Adipose tissue (tissue), 3 donors: Measurements from ENCODE around the gene FGF9. TPM values are rescaled to one million over a fixed set of nuclear protein-coding genes. Genes with fewer than 3 reads are reported as not detected.

Source experiments
- H3K27ac ChIP-seq: one replicate; pipeline ENCODE4 v1.5.1; 2013; ENCODE audit warnings: low read depth, low read length
- WGBS, 3 donors: extraction: QIAGEN DNeasy Blood & Tissue Kit; methylation state at CpG; one replicate each; pipeline ENCODE4 v1.1.7; 2013; 5-methylcytosine and 5-hydroxymethylcytosine counted together
- polyA plus RNA-seq, 3 donors: library from polyadenylated mRNA; stranded (reverse); fragments of 200-250 nt; gene quantifications; one replicate each; pipeline ENCODE4 v1.2.3, GENCODE V29; 2013
- donor health status: healthy with polysubstance abuse.
- donor health status: Bipolar disorder and iron deficiency.
- donor health status: healthy.

Gene FGF9
- polyA plus RNA-seq, 3 donors: 0.09 to 1.0 (median 0.18) TPM

DNA sequence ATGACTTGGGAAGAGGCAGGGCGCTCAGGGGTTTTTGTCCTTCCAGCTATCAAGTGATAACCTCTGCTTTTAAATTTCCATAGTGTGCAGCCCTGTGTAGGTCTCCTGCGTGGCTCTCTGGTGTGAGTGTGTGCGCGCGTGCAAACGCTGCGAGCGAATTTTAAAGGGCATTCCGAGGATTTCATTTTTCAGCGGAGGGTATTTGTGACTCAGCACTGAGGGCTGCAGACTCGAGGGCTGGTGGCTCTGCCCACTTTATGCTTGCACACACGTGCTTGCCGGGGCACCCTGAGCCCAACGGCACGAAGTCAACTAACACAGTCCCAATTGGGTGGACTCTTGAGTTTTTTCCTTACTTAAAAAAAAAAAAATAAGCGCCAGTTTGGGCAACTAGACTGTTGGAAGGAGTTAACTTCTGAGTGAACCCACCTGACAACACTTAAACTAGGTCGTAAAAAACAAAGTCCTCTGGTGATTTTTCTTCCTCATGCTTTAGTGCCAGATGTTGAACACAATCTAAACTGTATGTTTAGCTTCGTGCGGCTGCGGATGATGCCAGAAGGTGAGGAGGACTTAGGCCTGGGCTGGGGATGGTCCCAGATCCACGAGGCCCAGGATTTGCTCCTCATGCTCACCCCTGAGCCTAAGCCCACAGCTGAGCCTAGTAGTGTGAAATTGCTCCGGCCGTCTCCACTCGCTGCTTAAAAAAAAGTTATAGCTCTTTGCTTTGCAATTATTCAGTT, 2.1 kb downstream of the FGF9 start:
- 4 to 30% (median 5%) methylated on average over 24 of the region's 24 CpGs for WGBS, 3 donors
- no peak overlapping the region for H3K27ac ChIP-seq

DNA sequence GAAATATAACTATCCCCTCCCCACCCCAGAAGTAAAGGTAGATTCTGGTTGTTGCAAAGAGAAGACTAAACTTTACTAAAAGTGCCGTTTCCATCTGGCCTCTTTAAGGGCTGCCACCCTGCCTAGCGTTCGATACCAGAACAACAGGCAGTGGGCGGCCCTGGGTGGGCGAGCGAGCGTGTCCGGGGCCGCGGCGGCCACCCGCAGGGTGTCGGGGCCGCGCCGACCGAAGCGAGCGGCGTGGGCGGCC, 2.6 kb downstream of the FGF9 start:
- 0 to 1% (median 0%) methylated on average over 21 of the region's 21 CpGs for WGBS, 3 donors
- no peak overlapping the region for H3K27ac ChIP-seq

DNA sequence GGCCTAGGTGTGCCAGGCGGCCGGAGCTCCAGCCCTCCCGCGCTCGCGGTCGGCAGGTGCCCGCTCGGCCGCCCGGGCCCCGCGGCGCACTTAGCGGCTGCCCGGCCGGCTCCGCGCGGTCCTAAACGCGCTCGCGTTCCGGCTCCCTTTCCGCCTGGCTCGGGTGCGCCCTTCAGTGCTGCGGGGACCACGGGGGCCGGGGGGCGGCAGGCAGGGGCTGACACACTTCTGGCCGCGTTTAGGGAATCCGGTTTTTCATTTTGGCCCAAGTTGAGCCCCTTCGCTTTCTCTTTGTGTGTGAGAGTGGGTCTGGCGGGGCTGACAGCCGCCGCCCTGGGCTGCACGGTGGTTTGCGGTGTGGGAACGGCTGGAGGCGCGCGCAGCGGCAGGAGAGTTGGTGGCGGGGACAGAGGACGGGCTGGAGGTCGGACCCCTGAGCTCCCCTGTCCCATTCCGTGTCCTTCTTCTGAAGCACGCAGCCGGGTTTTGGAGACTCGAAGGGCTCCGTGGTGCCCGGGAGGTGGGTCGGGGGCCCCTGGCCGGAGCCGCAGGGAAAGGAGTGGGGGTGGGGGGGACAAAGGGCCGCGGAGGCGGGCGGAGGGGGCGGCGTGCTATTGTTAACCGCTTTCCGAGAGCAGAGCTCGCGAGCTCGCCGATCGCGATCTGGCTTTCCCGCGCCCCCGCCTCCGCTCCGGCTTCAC, 3.1 kb downstream of the FGF9 start:
- no peak overlapping the region for H3K27ac ChIP-seq
- 0 to 1% (median 1%) methylated on average over 49 to 77 of the region's 77 CpGs for WGBS, 3 donors

DNA sequence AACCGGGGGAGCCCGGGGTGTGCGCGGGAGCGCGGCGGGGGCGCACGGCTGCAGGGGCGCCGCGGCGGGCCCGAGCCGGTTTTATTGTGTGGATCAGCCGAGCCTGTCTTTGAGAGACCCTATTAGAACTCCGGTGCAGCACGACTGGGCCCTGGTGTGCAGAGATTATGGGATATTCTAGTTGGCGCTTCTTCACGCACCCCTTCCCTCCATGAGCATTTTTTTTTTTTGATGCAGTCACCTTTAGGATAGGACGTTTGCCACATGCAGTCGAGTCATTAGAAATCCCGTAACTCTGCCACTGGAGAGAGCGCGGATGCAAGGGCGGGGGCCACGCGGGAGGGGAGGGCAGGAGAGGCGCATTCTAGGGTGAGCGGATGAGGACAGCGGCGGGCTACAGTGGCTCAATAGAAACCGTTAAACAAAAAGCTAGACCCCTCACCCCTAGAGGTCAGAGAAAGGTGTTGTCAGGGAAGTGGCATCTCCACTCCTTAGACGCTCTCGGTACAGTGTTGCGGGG, 3.7 kb downstream of the FGF9 start:
- WGBS, 3 donors: 0 to 2% (median 0%) methylated on average over 34 to 36 of the region's 36 CpGs
- H3K27ac ChIP-seq: no peak overlapping the region

DNA sequence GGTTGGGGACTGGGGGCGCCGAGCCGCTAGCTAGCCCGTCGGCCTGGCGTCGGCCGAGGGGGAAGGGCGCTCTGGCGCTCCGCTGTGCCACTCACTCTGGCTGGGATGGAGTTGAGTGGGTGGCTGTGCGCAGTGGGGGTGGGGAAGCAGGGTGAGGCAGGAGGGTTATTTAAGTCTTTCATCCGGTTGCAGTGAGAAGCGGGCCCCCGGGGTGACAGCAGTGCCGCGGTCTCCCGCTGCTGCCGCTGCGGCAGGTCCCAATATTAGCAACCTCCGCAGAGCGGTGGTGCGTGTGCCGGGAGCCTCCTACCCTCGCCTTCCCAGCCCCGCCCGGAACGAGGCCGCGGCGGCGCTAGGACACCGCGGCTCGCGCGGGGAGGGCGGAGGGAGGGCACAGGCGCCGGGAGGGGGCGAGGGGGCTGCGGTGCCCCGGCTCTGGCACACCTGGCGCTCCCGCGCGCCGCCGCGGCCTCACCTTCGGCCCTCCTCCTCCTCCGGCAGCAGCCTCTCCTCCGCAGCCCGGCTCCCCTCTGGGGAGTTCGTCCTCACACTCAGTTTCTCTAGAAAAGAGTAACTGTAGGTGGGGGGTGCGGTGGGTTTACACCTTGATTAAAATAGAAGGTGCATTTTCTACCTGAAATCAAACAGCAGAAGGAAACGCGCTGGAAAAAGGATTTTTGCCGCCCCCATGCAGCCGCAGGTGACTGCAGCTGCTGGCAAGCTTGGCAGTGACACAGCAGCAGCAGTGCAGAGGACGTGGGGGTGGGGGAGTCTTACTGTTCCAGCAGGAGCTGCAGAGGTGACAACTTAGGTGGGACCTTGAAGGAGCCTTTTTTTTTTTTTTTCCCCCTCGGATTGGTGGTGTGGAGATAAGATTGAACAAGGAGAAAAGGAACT, 4.5 kb downstream of the FGF9 start:
- WGBS, 3 donors: 1 to 2% (median 1%) methylated on average over 55 to 62 of the region's 62 CpGs
- H3K27ac ChIP-seq: no peak overlapping the region

DNA sequence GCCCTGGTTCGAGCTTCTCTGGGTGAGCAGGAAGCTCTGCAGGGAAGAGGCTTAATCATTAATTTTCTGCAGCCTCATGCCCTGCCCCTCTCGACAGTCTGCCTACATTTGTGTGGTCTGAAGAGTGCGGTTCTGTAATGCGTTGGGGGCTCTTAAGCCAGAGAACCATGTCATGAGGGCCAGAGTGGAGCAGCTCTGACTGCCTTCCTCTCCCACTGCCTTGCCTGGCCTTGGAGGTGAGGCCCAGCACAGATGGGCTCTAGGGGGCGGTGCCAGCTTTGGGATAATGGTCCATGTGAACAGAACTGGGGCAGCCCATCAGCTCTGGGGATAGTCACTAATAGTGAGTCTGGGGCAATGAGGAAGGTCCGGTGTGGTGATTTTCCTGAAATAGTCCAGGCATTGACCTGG, 5.7 kb downstream of the FGF9 start:
- H3K27ac ChIP-seq: no peak overlapping the region
- 42 to 56% (median 50%) methylated on average over 6 of the region's 6 CpGs for WGBS, 3 donors

DNA sequence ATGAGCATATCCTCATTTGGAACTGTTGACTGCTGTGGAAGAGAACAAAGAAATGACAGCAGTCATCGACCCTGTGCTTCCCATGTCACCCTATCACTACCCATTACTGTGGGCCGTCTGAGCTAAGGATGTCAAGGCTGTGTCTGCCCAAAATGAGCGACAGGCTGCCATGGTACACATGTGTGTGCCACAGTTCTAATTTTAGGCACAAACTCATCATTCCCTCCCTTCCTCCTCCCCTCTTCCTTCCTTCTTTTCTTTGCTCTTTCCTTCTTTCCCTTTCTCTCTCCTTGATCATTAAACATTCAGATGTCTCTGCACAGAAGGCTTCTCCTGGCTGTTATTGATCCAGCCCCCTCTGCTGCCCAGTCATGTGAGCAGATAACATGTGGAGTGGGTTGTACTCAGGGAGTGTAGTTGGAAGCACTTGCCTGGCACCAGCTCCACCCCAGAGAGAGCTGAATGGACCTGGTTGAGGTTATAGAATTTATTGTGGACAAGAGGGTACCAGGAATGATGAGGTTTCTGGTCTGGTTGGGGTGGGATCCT, 6.3 kb downstream of the FGF9 start:
- H3K27ac ChIP-seq: no peak overlapping the region
- WGBS, 3 donors: 65 to 90% (median 66%) methylated on average over 3 of the region's 3 CpGs

DNA sequence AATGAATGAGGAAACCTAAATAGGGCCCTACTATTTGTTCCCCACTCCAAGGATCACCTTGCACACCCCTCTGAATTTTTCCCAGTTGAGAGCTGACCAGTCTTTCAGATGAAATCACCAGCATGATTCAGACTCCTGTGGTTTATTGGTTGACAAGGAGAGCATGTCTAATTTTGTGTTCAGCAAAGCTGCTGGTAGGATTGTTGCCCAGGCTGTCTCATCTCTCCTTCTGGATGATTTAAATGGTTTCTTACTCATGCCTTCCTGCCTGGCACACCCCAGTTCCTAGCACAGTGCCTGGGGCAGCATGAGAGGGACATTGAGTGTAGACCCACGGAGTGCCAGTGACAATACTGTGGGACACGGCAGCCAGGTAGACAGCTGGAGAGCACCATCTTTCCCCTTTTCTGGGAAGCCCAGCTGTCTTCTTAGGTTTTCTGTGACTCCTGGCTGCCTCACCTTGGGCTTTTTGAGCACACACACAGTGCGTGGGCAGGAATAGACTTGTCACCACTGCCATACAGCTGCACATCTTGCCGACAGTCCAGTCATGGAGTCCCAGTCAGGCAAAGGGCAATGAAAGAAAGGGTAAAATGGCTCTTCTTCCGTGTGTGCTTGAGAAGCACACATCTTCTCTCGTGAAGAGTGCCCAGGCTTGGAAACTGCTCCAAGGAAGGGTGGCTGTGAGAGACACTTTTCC, 12.3 kb downstream of the FGF9 start:
- no peak overlapping the region for H3K27ac ChIP-seq
- WGBS, 3 donors: 87 to 88% (median 87%) methylated on average over 6 of the region's 6 CpGs

DNA sequence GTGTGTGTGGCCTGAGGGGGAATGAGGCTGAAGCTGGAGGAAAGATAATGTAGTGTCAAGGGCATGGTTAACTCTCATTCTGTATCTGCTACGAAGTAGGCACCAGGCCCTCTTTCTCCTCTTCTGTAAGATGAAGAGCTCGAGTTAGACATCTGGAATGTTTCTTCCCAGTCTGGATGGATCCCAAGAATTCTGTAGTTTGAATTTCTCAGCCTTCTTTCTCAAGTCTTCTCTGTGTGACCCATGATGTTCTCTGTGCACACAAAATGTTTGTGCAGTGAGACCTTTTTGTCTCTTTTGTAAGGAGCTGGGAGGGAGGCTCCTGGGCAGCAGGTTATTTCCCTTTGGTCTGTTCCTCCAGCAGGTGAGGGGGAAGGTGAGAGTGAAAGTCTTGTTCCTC, 13.7 kb downstream of the FGF9 start:
- WGBS, 3 donors: 54 to 72% (median 54%) methylated on average over 2 of the region's 2 CpGs
- H3K27ac ChIP-seq: no peak overlapping the region

DNA sequence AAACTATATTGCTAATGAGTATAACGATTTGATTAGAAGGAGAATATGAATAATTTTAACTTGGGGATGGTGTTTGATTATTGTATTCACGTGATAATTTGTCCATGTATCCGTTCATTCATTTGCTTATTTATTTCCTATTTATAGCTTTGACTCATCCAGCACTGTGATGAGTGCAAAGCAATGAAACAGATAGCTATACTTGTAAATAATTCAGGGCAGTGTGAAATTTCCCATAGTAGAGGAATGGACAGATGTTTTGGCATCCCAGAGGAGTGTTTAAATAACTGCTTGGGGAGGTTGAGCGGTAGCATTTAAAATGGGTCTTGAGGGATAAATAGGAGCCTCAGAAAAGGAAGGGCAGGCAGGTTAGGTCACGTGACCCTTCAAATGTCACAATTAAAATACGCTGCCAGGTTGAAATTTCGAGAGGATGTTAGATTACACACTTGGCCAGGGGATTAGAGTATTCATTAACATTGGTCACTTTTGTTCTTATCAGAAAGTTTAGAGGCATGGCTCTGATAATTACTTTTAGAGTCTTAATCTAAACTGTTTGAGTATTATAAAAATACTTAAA, 14.7 kb downstream of the FGF9 start:
- 80 to 87% (median 87%) methylated on average over 7 of the region's 7 CpGs for WGBS, 3 donors
- no peak overlapping the region for H3K27ac ChIP-seq

DNA sequence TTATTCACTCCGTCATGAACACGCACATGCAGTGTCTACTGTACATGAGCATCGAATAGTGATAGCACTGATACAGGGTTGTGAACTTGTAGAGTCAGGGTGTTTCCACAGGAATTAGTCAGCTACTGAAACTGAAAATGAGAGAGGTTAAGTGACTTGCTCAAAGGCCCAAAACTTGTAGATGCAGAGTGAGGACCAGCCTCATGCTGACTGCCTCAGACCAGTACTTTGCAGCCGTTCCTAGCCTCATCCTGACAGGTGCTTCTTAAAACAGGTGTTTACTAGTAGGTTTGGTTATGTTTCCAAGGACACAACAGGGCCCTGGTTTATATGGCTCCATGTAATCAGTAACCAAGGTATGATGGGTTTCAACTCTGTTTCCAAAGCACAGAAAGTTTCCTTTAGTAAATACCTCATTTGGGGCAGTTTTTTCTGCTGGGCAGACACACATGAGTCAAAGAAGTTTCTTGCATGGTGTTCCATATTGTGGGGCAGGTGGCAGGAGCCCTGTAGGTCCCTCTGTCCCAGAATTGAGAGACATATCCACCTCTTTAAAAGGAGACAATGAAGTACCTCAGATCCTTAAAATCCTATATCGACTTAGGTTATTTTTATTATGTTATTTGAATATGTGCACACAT, 16.0 kb downstream of the FGF9 start:
- 75 to 91% (median 89%) methylated on average over 5 of the region's 5 CpGs for WGBS, 3 donors
- no peak overlapping the region for H3K27ac ChIP-seq

DNA sequence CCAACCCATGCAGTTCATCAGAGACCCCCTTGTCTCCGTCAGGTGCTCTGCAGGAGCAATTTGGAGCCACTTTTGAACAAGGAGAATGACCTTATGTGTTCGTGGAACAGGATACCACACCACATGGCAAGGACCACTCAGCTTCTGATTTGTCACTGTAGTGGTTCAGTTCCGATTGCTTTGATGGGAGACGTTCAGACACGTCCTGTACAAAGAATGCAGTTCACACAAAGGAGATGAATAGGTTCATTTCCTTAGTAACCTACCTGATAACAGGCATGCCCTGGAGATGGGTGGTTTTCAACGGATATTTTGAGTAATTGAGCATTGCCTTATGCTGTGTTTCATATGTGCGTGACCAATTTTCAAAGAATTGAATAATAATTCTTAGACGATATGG, 17.2 kb downstream of the FGF9 start:
- whole genome bisulfite sequencing, 3 donors: 77 to 82% (median 77%) methylated on average over 8 of the region's 8 CpGs
- H3K27ac ChIP-seq: no peak overlapping the region

DNA sequence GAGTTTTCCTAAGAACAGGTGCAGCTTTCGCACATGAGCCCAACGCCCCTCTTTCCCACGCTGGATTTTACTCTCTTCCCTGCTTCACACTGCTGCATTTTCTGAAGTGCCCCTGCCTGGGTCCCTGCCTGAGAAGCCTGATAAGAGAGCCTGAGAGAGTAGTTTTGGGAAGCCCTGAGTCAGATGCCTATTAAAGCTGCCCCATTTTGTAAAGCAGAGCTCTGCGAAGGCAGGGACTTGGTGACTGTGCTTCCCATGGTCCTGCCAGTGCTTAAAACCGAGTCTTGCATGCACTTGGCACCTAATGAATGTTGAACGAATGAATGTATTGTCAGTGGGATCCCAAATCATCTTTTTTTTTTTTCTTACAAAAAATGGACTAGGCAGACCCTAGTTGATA, 18.2 kb downstream of the FGF9 start:
- 86 to 92% (median 87%) methylated on average over 6 of the region's 6 CpGs for WGBS, 3 donors
- no peak overlapping the region for H3K27ac ChIP-seq

DNA sequence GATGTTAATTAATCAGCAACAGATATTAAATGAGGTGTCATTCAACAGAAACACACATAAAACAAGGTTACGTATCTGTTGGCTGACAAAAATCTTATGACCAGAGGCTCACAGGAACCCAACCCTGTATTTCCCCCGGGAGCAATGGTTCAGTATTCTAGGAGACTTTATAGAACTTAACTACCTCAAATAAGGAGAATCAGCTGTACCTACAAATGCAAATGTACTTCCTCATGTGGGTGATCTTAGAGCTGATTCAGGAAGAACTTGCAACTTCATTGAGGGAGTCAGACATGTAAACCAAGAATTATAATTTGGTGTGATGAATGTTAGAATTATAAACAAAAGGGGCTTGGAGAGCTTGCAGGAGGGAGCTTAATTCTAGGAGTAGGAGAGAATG, 20.1 kb downstream of the FGF9 start:
- H3K27ac ChIP-seq: no peak overlapping the region
- 75 to 82% (median 82%) methylated on average over 2 of the region's 2 CpGs for WGBS, 3 donors

DNA sequence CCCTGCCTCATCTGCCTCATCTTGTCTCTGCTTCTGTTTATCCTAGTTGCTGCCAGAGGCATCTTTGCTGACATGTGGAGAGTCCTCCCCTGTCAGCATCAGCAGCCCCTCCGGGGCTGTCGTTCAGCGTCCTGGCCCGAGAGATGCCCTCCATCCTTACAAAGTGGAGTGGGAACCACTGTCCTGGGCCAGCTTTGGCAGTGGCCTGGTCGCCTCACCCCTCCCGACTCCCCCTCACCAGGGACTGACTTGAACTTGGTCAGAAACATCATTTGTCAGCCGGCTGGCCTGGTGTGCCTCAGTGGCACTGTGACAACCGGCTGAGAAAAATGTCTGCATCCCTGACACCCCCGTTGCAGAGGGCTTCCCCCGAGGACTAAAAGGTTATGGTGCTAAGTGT, 20.6 kb downstream of the FGF9 start:
- WGBS, 3 donors: 80 to 89% (median 88%) methylated on average over 10 of the region's 10 CpGs
- H3K27ac ChIP-seq: no peak overlapping the region

DNA sequence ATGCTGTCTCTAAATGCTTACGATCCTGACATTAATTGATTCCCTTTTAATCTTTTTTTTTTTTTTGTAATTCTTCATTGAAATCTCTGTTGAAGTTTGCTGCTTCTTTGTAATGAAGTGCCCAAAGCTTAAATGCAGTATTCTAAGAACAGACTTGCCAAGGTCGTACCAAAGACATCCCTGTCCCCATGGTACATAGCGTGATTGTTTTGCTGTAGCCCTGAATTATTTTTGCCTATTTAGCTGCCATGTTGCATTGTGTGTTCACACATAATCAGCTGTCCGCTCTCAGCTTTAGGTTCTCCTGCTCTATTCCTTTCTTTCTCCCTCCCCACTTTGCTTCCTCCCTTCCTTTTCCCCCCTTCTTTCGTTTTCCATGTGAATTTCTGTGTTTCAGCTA, 21.1 kb downstream of the FGF9 start:
- WGBS, 3 donors: 83 to 87% (median 84%) methylated on average over 5 of the region's 5 CpGs
- no peak overlapping the region for H3K27ac ChIP-seq

DNA sequence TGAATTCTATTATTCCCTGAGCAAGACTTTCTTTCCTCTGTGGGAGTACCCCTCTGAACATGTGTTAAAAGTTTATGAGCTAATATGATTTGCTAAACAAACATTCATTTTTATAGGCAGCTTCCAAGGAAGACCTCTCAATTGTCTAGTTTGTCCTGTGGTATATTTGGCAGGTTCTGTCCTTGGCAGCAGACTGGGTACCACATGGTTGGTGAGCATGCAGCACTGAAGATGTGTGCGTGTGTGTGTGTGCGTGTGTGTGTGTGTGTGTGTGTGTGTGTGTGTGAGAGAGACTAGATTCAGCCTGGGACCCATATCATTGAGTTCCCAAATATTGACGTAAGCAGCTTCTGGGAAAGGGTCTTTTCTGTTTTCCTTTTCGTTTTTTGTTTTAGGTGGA, 24.0 kb downstream of the FGF9 start:
- H3K27ac ChIP-seq: no peak overlapping the region
- 73 to 89% (median 79%) methylated on average over 4 of the region's 4 CpGs for WGBS, 3 donors

DNA sequence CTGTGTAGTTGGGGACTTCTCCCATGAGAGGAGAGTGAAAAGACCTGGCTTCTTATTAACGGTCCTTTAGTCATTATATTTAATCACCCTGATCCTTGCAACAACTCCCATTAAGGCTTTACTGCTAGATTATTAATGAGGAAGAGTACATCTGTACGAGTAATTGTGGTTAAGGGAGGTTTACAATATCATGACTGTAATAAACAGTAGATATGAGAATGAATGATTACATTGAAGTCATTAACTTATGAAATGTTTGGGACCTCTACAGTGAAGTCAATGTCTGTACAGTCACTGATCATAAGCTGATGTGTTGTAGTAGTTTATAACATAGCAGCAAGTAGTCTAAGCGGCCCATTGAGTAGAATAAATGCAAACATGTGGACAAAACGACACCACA, 24.7 kb downstream of the FGF9 start:
- 74 to 84% (median 83%) methylated on average over 4 of the region's 4 CpGs for WGBS, 3 donors
- no peak overlapping the region for H3K27ac ChIP-seq
